H9 (cell line): Measurements from ENCODE around the gene NUP58. TPM values are rescaled to one million over a fixed set of nuclear protein-coding genes. Genes with fewer than 3 reads are reported as not detected.

ENCODE experiments used
- DNase-seq: peaks from one replicate; pipeline ENCODE4 v3.0.0-alpha.2; 2017
- H2AFZ ChIP-seq: one replicate; pipeline ENCODE4 v1.6.1; 2013; ENCODE audit warnings: mild to moderate bottlenecking, low read length, control low read depth, moderate library complexity
- H2AK5ac ChIP-seq: 2 replicates; pipeline ENCODE4 v1.6.1; 2013; ENCODE audit warnings: low read length, control low read depth, mixed read lengths; ENCODE audit not compliant: insufficient read length
- H2BK120ac ChIP-seq: one replicate; pipeline ENCODE4 v1.6.1; 2013; ENCODE audit warnings: low read depth, mild to moderate bottlenecking, low read length, control low read depth, inconsistent platforms; ENCODE audit not compliant: poor library complexity, severe bottlenecking
- H2BK12ac ChIP-seq: 2 replicates; pipeline ENCODE4 v1.6.1; 2013; ENCODE audit warnings: low read length, control low read depth, mixed read lengths, low read depth; ENCODE audit not compliant: insufficient read length
- H2BK15ac ChIP-seq: 2 replicates; pipeline ENCODE4 v1.6.1; 2013; ENCODE audit warnings: low read depth, low read length, control low read depth
- H2BK20ac ChIP-seq: one replicate; pipeline ENCODE4 v1.6.1; 2013; ENCODE audit warnings: low read depth, mild to moderate bottlenecking, low read length, control low read depth, inconsistent platforms; ENCODE audit not compliant: poor library complexity, severe bottlenecking
- H2BK5ac ChIP-seq: 2 replicates; pipeline ENCODE4 v1.6.1; 2013; ENCODE audit warnings: low read length, control low read depth, mixed read lengths; ENCODE audit not compliant: insufficient read length
- H3K14ac ChIP-seq: 2 replicates; pipeline ENCODE4 v1.6.1; 2013; ENCODE audit warnings: low read length, control low read depth; ENCODE audit not compliant: insufficient read depth
- H3K18ac ChIP-seq: 2 replicates; pipeline ENCODE4 v1.6.1; 2013; ENCODE audit warnings: low read depth, mild to moderate bottlenecking, mixed read lengths, low read length, control low read depth; ENCODE audit not compliant: insufficient read length
- H3K23ac ChIP-seq: 2 replicates; pipeline ENCODE4 v1.6.1; 2013; ENCODE audit warnings: low read length, control low read depth, mixed read lengths, low read depth; ENCODE audit not compliant: insufficient read length
- H3K23me2 ChIP-seq: 2 replicates; pipeline ENCODE4 v1.6.1; 2013; ENCODE audit warnings: low read depth, mild to moderate bottlenecking, mixed read lengths, low read length, control low read depth; ENCODE audit not compliant: insufficient read length, poor library complexity, severe bottlenecking
- H3K27ac ChIP-seq: 2 replicates; pipeline ENCODE4 v1.5.1; 2013; ENCODE audit warnings: low read length, control low read depth, mixed read lengths, low read depth; ENCODE audit not compliant: insufficient read length
- H3K27me3 ChIP-seq: 2 replicates; pipeline ENCODE4 v1.6.1; 2013; ENCODE audit warnings: low read length, control low read depth, inconsistent platforms; ENCODE audit not compliant: insufficient read depth
- H3K4ac ChIP-seq: 2 replicates; pipeline ENCODE4 v1.6.1; 2013; ENCODE audit warnings: low read depth, mild to moderate bottlenecking, control low read depth, inconsistent platforms, low read length, moderate library complexity
- H3K4me1 ChIP-seq: 2 replicates; pipeline ENCODE4 v1.6.1; 2013; ENCODE audit warnings: low read length, control low read depth, inconsistent platforms; ENCODE audit not compliant: insufficient read depth
- H3K4me2 ChIP-seq: 2 replicates; pipeline ENCODE4 v1.6.1; 2013; ENCODE audit warnings: low read length, control low read depth, mixed read lengths; ENCODE audit not compliant: insufficient read length, insufficient read depth
- H3K56ac ChIP-seq: 2 replicates; pipeline ENCODE4 v1.6.1; 2013; ENCODE audit warnings: low read depth, mild to moderate bottlenecking, mixed read lengths, low read length, control low read depth; ENCODE audit not compliant: insufficient read length
- H3K79me1 ChIP-seq: 2 replicates; pipeline ENCODE4 v1.6.1; 2013; ENCODE audit warnings: low read depth, mild to moderate bottlenecking, moderate library complexity, low read length, control low read depth, inconsistent platforms; ENCODE audit not compliant: insufficient read depth, poor library complexity, severe bottlenecking
- H3K79me2 ChIP-seq: 2 replicates; pipeline ENCODE4 v1.6.1; 2013; ENCODE audit warnings: low read length, control low read depth, inconsistent platforms; ENCODE audit not compliant: insufficient read depth
- H3K9ac ChIP-seq: 2 replicates; pipeline ENCODE4 v1.6.1; 2013; ENCODE audit warnings: low read length, control low read depth, mixed read lengths; ENCODE audit not compliant: insufficient read length; ENCODE audit errors: extremely low read depth
- H3K9me3 ChIP-seq: one replicate; pipeline ENCODE4 v1.6.1; 2013; ENCODE audit warnings: low read depth, low read length, inconsistent platforms; ENCODE audit not compliant: control insufficient read depth
- H3T11ph ChIP-seq: one replicate; pipeline ENCODE4 v1.6.1; 2013; ENCODE audit warnings: mild to moderate bottlenecking, low read length, control low read depth, inconsistent platforms
- H4K20me1 ChIP-seq: one replicate; pipeline ENCODE4 v1.6.1; 2013; ENCODE audit not compliant: control insufficient read depth, insufficient read length, insufficient read depth
- H4K5ac ChIP-seq: 2 replicates; pipeline ENCODE4 v1.6.1; 2013; ENCODE audit warnings: low read depth, mild to moderate bottlenecking, mixed read lengths, low read length, control low read depth; ENCODE audit not compliant: insufficient read length
- H4K8ac ChIP-seq: replicated peaks from 2 replicates; pipeline ENCODE4 v1.6.1; 2013; ENCODE audit warnings: low read length, control low read depth, mixed read lengths, low read depth; ENCODE audit not compliant: insufficient read length
- H4K91ac ChIP-seq: 2 replicates; pipeline ENCODE4 v1.6.1; 2013; ENCODE audit warnings: low read depth, mild to moderate bottlenecking, moderate library complexity, mixed read lengths, low read length, control low read depth; ENCODE audit not compliant: insufficient read length
- H3K27ac Mint-ChIP-seq, 3 experiments: 2 replicates in 2 of 3; 3 replicates in 1 of 3; pipeline ENCODE4 v1.8.0; 2020 to 2021; ENCODE audit warnings: mixed read lengths in 3 of 3, mild to moderate bottlenecking in 1 of 3, moderate library complexity in 1 of 3
- H3K27me3 Mint-ChIP-seq: 2 replicates; pipeline ENCODE4 v1.8.0; 2021; ENCODE audit warnings: low read depth, mild to moderate bottlenecking, moderate library complexity, mixed read lengths
- H3K36me3 Mint-ChIP-seq, 3 experiments: 2 replicates in 2 of 3; 3 replicates in 1 of 3; pipeline ENCODE4 v1.8.0; 2020 to 2021; ENCODE audit warnings: low read depth in 3 of 3, mixed read lengths in 3 of 3; ENCODE audit not compliant: insufficient read depth in 1 of 3
- H3K4me1 Mint-ChIP-seq, 2 experiments: 2 replicates each; pipeline ENCODE4 v1.8.0; 2020; ENCODE audit warnings: mixed read lengths in 2 of 2
- H3K4me3 Mint-ChIP-seq, 2 experiments: 2 replicates in 1 of 2; 3 replicates in 1 of 2; pipeline ENCODE4 v1.8.0; 2020 to 2021; ENCODE audit warnings: mild to moderate bottlenecking in 2 of 2, mixed read lengths in 2 of 2, moderate library complexity in 1 of 2
- H3K9me3 Mint-ChIP-seq, 2 experiments: 2 replicates in 1 of 2; 3 replicates in 1 of 2; pipeline ENCODE4 v1.8.0; 2020; ENCODE audit warnings: mild to moderate bottlenecking in 2 of 2, mixed read lengths in 2 of 2, moderate library complexity in 1 of 2
- WGBS: extraction: QIAGEN DNeasy Blood & Tissue Kit; methylation state at CpG from one replicate; pipeline ENCODE4 v1.1.7; 2013; ENCODE audit warnings: missing lambda C conversion rate, low lambda C conversion rate, mixed read lengths; ENCODE audit not compliant: insufficient read length; ENCODE audit errors: extremely low coverage; 5-methylcytosine and 5-hydroxymethylcytosine counted together
- total RNA-seq: library from RNA; stranded (reverse); gene quantifications from 2 replicates; pipeline ENCODE4 v1.2.1, GENCODE V29; 2021
- TF ChIP-seq, protein P1 (sequence below): fragments of 200-600 bp; sonication (generic); conservative IDR thresholded peaks from 3 replicates; pipeline ENCODE4 v1.8.0; 2021; ENCODE audit warnings: antibody characterized with exemption, mild to moderate bottlenecking

Gene NUP58
- total RNA-seq, 1 experiment from 2014 or later: 77.6 TPM

DNA sequence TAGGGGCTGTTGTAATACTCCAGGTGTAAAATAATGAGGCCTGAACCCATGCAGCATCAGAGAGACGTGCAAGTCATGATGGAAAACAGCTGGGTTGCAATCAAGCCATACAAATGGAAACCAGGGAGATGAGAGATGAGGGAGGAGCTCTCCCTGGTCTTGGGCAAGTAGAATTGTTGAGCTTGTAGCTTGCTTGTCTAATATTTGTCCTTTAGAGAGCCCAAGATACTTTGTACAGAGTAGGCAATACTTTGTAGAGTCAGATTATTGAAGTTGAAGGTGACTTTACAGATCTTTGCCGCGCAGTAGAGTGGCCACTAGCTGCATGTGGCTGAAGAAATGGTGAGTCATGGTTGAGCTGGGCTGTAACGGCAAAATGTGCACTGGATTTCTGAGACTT, 78.7 kb downstream of the NUP58 start:
- Histone ChIP-seq H3K27ac (no peak overlapping the region), H2BK20ac (no peak overlapping the region), H3K23me2 (no peaks in the 10 kb centered on the region), H2BK12ac (no peak overlapping the region), H3K79me1 (no peaks in the 10 kb centered on the region), H3K4ac (no peak overlapping the region), H3K9me3 (no peaks in the 10 kb centered on the region), H3K23ac (no peak overlapping the region), H2BK15ac (no peak overlapping the region), H2BK120ac (no peak overlapping the region), H3T11ph (no peak overlapping the region), H3K56ac (no peak overlapping the region), H3K79me2 (no peaks in the 10 kb centered on the region), H3K18ac (no peak overlapping the region), H3K4me2 (no peak overlapping the region), H3K14ac (no peak overlapping the region), H3K9ac (no peak overlapping the region), H2BK5ac (no peak overlapping the region), H4K5ac (no peak overlapping the region), H2AFZ (no peak overlapping the region), H2AK5ac (no peak overlapping the region), H4K91ac (no peak overlapping the region), H3K27me3 (no peaks in the 10 kb centered on the region), H4K20me1 (no peaks in the 10 kb centered on the region), H4K8ac (no peak overlapping the region), H3K4me1 (no peaks in the 10 kb centered on the region; the same call in 1 of the 2 replicates)
- no CpG with 5 or more reads among the region's 4 CpGs for WGBS
- Mint-ChIP-seq H3K36me3 (no peaks in the 10 kb centered on the region), H3K27me3 (peaks cover 3% of the 10 kb centered on the region; the same call in 1 of the 2 replicates), H3K27ac (no peak overlapping the region), H3K9me3 (no peaks in the 10 kb centered on the region; a peak in 1 of 5 replicates), H3K4me1 (peaks cover 22 to 28% of the 10 kb centered on the region in 2 experiments), H3K4me3 (no peak overlapping the region)
- TF ChIP-seq, protein P1, sequence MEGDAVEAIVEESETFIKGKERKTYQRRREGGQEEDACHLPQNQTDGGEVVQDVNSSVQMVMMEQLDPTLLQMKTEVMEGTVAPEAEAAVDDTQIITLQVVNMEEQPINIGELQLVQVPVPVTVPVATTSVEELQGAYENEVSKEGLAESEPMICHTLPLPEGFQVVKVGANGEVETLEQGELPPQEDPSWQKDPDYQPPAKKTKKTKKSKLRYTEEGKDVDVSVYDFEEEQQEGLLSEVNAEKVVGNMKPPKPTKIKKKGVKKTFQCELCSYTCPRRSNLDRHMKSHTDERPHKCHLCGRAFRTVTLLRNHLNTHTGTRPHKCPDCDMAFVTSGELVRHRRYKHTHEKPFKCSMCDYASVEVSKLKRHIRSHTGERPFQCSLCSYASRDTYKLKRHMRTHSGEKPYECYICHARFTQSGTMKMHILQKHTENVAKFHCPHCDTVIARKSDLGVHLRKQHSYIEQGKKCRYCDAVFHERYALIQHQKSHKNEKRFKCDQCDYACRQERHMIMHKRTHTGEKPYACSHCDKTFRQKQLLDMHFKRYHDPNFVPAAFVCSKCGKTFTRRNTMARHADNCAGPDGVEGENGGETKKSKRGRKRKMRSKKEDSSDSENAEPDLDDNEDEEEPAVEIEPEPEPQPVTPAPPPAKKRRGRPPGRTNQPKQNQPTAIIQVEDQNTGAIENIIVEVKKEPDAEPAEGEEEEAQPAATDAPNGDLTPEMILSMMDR: no peak
- DNase-seq: no peak
